LNCaP clone FGC (cell line): Measurements from ENCODE around the gene TMEM150B.

ENCODE experiments used
- DNase-seq: peaks from one replicate; pipeline ENCODE4 v3.0.0-alpha.2; 2011; ENCODE audit warnings: low read depth
- H3K4me3 ChIP-seq: 2 replicates; pipeline ENCODE4 v1.5.1; 2011; ENCODE audit warnings: mild to moderate bottlenecking, low read depth, low read length, control low read depth
- CTCF ChIP-seq: IDR thresholded peaks from 2 replicates; pipeline ENCODE4 v1.5.1; 2012; ENCODE audit warnings: mild to moderate bottlenecking; ENCODE audit not compliant: control insufficient read depth, insufficient read depth; ENCODE audit errors: extremely low read depth

TMEM150B gene

DNA sequence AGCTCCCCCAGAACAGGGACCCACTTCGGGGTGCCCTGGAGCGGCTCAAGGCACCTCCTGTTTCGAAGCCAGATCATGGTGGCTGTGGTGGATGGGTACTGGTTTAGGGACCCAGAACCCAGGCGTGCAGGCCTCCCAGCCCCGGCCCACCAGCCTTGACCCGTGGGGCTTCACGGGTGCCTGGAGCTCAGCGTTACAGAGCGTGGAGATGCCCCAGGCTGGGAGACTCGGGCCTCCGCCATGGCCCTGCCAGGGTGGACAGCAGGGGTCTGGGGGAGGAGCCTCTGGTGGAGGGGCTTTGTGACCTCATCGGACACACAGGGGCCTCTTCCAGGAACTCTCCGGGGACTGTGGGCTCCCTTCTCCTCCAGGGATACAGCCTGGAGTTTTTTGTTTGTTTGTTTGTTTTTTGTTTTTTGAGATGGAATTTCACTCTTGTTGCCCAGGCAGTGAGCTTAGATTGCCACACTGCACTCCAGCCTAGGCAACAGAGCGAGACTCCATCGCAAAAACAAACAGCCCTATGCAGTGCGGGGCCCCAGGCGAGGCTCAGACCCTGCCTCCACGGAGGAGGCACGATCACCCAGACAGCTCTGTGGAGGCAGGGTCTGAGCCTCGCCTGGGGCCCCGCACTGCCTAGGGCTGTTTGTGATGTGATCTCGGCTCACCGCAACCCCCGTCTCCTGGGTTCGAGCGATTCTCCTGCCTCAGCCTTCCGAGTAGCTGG is 38.0 kb upstream of the TMEM150B start, which contains the start of gene GARIN5B:
TSS of gene GARIN5B (minus strand) at position 271 of the 727 bp plus-strand sequence. CDS start at position 77, 194 bp downstream.
- H3K4me3 ChIP-seq = no peak within 1 kb of the TSS
- TF ChIP-seq CTCF = no peak

GRCh38 chr19:55362174-55362989 is 37.2 kb upstream of the TMEM150B start:
- no peak overlapping the region for H3K4me3 ChIP-seq
- no peak for DNase-seq
- no peak for TF ChIP-seq CTCF

More for the DNA sequence above, 38.0 kb upstream of the TMEM150B start, which contains the start of gene GARIN5B:
- DNase-seq = no peak

GRCh38 chr19:55360902-55361301 is 35.8 kb upstream of the TMEM150B start:
- H3K4me3 ChIP-seq = no peak overlapping the region
- no peak for DNase-seq
- no peak for TF ChIP-seq CTCF

DNA sequence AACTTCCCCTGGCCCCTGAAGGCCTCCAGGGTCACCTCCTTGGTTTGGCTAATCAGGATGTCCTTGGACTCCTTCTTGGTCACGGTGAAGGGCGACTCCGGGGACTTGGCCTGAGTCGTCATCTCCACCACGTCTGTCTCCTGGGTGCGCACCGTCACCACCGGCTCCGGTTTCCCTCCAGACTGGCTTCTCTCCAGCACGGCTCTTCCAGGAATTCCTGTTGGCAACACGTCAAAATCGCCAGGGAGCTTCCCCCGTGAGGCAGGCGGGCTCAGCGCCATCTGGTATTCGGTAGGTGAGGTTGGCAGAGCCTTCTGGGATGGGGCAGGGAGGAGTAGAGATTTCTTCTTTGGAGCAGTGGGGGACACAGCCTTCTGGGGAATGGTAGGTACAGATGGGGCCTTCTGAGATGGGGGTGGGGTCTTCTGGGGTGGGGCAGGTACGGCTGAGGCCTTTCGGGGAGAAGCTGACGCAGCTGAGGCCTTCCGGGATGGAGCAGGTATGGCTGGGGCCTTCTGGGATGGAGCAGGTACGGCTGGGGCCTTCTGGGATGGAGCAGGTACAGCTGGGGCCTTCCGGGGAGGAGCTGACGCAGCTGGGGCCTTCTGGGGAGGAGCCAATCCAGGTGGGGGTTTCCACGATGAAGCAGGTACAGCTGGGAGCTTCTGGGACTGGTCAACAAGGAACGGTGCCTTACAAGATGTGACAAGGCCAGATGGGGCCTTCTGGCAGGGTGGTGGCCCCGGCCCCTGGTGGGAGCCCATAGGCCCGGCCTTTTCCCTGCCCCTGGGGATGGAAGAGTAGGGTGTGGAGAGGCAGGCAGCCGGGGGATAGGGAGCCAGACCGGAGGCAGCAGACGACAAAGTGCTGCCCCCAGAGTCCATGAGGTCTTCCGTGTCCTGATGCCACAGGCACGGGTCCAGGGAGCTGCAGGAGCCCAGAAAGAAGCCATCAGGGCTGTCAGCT is 34.1 kb upstream of the TMEM150B start:
- TF ChIP-seq CTCF = no peak
- no peak overlapping the region for H3K4me3 ChIP-seq
- DNase-seq = no peak

- TF ChIP-seq CTCF = no peak
- no peak overlapping the region for H3K4me3 ChIP-seq
- DNase-seq = no peak
Measured at GRCh38 chr19:55358493-55358892, 33.4 kb upstream of the TMEM150B start.

GRCh38 chr19:55355213-55355821 is 30.2 kb upstream of the TMEM150B start:
- DNase-seq = no peak
- H3K4me3 ChIP-seq = no peak overlapping the region
- no peak for TF ChIP-seq CTCF
